HCT116 (cell line): ENCODE measurements around the gene CASP7. TPM values are rescaled to one million over a fixed set of nuclear protein-coding genes. Genes with fewer than 3 reads are reported as not detected.

Experiments used
- ATAC-seq: fragments of 200-7000 bp; cut with Tn5 transposase; 2 replicates; pipeline ENCODE4 v1.9.1; 2020; ENCODE audit warnings: mild to moderate bottlenecking, moderate library complexity
- BruUV-seq: library from RNA; stranded (reverse); fragments of 400-500 nt; replicated peaks from 2 replicates; lab custom pipeline; 2021; lab: Mats Ljungman, UMichigan
- CTCF ChIA-PET: fragments of 300-600 bp; sonication (Branson Sonifier 250); formaldehyde crosslinking; loops from one replicate; lab custom pipeline; 2021; ENCODE audit warnings: antibody characterized with exemption; lab: Charles Lee
- POLR2A ChIA-PET: fragments of 300-600, 350-600 bp; sonication (Branson Sonifier 250); formaldehyde crosslinking; loops from one replicate; lab custom pipeline; 2021; ENCODE audit warnings: antibody characterized with exemption; lab: Charles Lee
- RAD21 ChIA-PET, 2 experiments: fragments of 300-600 bp; sonication (Branson Sonifier 250); formaldehyde crosslinking; loops; one replicate each; lab custom pipeline; 2023; ENCODE audit warnings: low total read pairs in 2 of 2; ENCODE audit not compliant: uncharacterized antibody in 2 of 2, unreplicated experiment in 2 of 2, low non-redundant PET in 1 of 2; lab: Charles Lee
- DNase-seq: peaks from one replicate; pipeline ENCODE4 v3.0.0-alpha.2; 2010; ENCODE audit warnings: low read depth, low spot score
- H2AFZ ChIP-seq: fragments of 200-600 bp; shearing (Covaris generic), sonication (generic); 2 replicates; pipeline ENCODE4 v1.6.1; 2017; ENCODE audit warnings: low read depth, mixed run types, mixed read lengths, antibody characterized with exemption, low read length; ENCODE audit not compliant: poor library complexity, severe bottlenecking
- H3K27ac ChIP-seq: 2 replicates; pipeline ENCODE4 v1.5.1; 2012; ENCODE audit warnings: low read depth, low read length
- H3K27me3 ChIP-seq: fragments of 200-600 bp; sonication (generic); 2 replicates; pipeline ENCODE4 v1.6.1; 2016; ENCODE audit warnings: mixed run types, low read length, mixed read lengths; ENCODE audit not compliant: insufficient read depth
- H3K36me3 ChIP-seq, 2 experiments: fragments of 200-500 bp in 1 of 2; fragments of 200-600 bp in 1 of 2; sonication (Bioruptor generic) in 1 of 2; sonication (generic) in 1 of 2; 2 replicates each; pipeline versions ENCODE4 v1.5.1 to v1.6.1; 2014 to 2016; ENCODE audit warnings: low read length in 2 of 2, inconsistent platforms in 1 of 2, mixed read lengths in 1 of 2, mixed run types in 1 of 2; ENCODE audit not compliant: insufficient read depth in 2 of 2, control insufficient read depth in 1 of 2
- H3K4me1 ChIP-seq, 2 experiments: fragments of 200-600 bp in 1 of 2; sonication (generic) in 1 of 2; 2 replicates each; pipeline versions ENCODE4 v1.5.1 to v1.6.1; 2012 to 2017; ENCODE audit warnings: low read length in 2 of 2, inconsistent platforms in 1 of 2, mild to moderate bottlenecking in 1 of 2, mixed read lengths in 1 of 2, mixed run types in 1 of 2, moderate library complexity in 1 of 2; ENCODE audit not compliant: insufficient read depth in 2 of 2, control insufficient read depth in 1 of 2
- H3K4me2 ChIP-seq: fragments of 200-600 bp; sonication (generic); 2 replicates; pipeline ENCODE4 v1.6.1; 2017; ENCODE audit warnings: mixed run types, low read length, mixed read lengths
- H3K4me3 ChIP-seq, 2 experiments: fragments of 200-600 bp in 1 of 2; sonication (generic) in 1 of 2; replicated peaks in 1 of 2; 2 replicates each; pipeline ENCODE4 v1.5.1; 2011 to 2016; ENCODE audit warnings: low read length in 2 of 2, control low read depth in 1 of 2, low read depth in 1 of 2, mild to moderate bottlenecking in 1 of 2, mixed read lengths in 1 of 2, mixed run types in 1 of 2
- H3K79me2 ChIP-seq: fragments of 200-600 bp; sonication (generic); 2 replicates; pipeline ENCODE4 v1.6.1; 2017; ENCODE audit warnings: mild to moderate bottlenecking, mixed run types, low read length, moderate library complexity, mixed read lengths; ENCODE audit not compliant: insufficient read depth
- H3K9ac ChIP-seq: fragments of 200-600 bp; sonication (generic); 2 replicates; pipeline ENCODE4 v1.6.1; 2016; ENCODE audit warnings: low read length, mixed read lengths
- H3K9me2 ChIP-seq: fragments of 200-600 bp; sonication (generic), shearing (Covaris generic); 2 replicates; pipeline ENCODE4 v1.6.1; 2017; ENCODE audit warnings: mixed run types, mild to moderate bottlenecking, moderate library complexity; ENCODE audit not compliant: insufficient read depth
- H3K9me3 ChIP-seq, 2 experiments: fragments of 200-500 bp in 1 of 2; fragments of 200-600 bp in 1 of 2; sonication (Bioruptor generic) in 1 of 2; sonication (generic) in 1 of 2; 2 replicates each; pipeline ENCODE4 v1.6.1; 2014 to 2017; ENCODE audit warnings: low read length in 2 of 2, mixed read lengths in 2 of 2, inconsistent platforms in 1 of 2, low read depth in 1 of 2, mild to moderate bottlenecking in 1 of 2, mixed run types in 1 of 2, moderate library complexity in 1 of 2; ENCODE audit not compliant: control insufficient read depth in 1 of 2, insufficient read depth in 1 of 2
- H4K20me1 ChIP-seq: fragments of 200-600 bp; sonication (generic), shearing (Covaris generic); 2 replicates; pipeline ENCODE4 v1.6.1; 2017; ENCODE audit warnings: mixed run types, mild to moderate bottlenecking, moderate library complexity; ENCODE audit not compliant: insufficient read depth
- ATF3 ChIP-seq: IDR thresholded peaks from 2 replicates; pipeline ENCODE4 v1.6.1; 2012
- CBX3 ChIP-seq: IDR thresholded peaks from 2 replicates; pipeline ENCODE4 v1.6.1; 2012; ENCODE audit warnings: low read depth
- CEBPB ChIP-seq: IDR thresholded peaks from 2 replicates; pipeline ENCODE4 v1.6.1; 2012; ENCODE audit warnings: low read depth
- EZH2 ChIP-seq: fragments of 200-600 bp; sonication (generic); IDR thresholded peaks from 2 replicates; pipeline ENCODE4 v1.6.1; 2017; ENCODE audit warnings: antibody characterized with exemption, mixed run types
- EZH2phosphoT487 ChIP-seq: fragments of 200-600 bp; IDR thresholded peaks from 2 replicates; pipeline ENCODE4 v1.6.1; 2018; ENCODE audit warnings: antibody characterized with exemption, borderline replicate concordance
- JUND ChIP-seq: IDR thresholded peaks from 2 replicates; pipeline ENCODE4 v1.6.1; 2012
- POLR2A ChIP-seq: IDR thresholded peaks from 2 replicates; pipeline ENCODE4 v1.7.0; 2011; ENCODE audit warnings: borderline replicate concordance; ENCODE audit not compliant: insufficient read depth, insufficient read length; ENCODE audit errors: extremely low read depth
- POLR2AphosphoS5 ChIP-seq: IDR thresholded peaks from 2 replicates; pipeline ENCODE4 v1.6.1; 2011; ENCODE audit warnings: mild to moderate bottlenecking, low read depth, low read length, moderate library complexity
- SIN3A ChIP-seq: IDR thresholded peaks from 2 replicates; pipeline ENCODE4 v1.6.1; 2012; ENCODE audit warnings: low read depth
- SP1 ChIP-seq: IDR thresholded peaks from 2 replicates; pipeline ENCODE4 v1.6.1; 2012; ENCODE audit warnings: low read depth
- YY1 ChIP-seq: IDR thresholded peaks from 2 replicates; pipeline ENCODE4 v1.6.1; 2011; ENCODE audit warnings: low read length, low read depth, moderate library complexity, mild to moderate bottlenecking; ENCODE audit not compliant: insufficient replicate concordance; ENCODE audit errors: extremely low read depth
- ZBTB33 ChIP-seq: IDR thresholded peaks from 2 replicates; pipeline ENCODE4 v1.6.1; 2011; ENCODE audit warnings: mild to moderate bottlenecking, low read length, moderate library complexity; ENCODE audit not compliant: insufficient replicate concordance; ENCODE audit errors: extremely low read depth
- ZFX ChIP-seq: fragments of 450-650 bp; IDR thresholded peaks from 2 replicates; pipeline ENCODE4 v1.6.1; 2017
- ZNF274 ChIP-seq: fragments of 200-500 bp; sonication (Bioruptor generic); IDR thresholded peaks from 2 replicates; pipeline ENCODE4 v1.6.1; 2014; ENCODE audit warnings: mild to moderate bottlenecking, low read depth, low read length, inconsistent platforms
- intact Hi-C: fragments of 100-400 bp; cut with micrococcal nuclease; formaldehyde crosslinking; loops from 2 replicates; pipeline ENCODE4 v1.10.0; 2022
- total RNA-seq: library from RNA; stranded (reverse); gene quantifications from one replicate; pipeline ENCODE4 v1.2.1, GENCODE V29; 2021; ENCODE audit not compliant: unreplicated experiment

The CASP7 gene
- total RNA-seq, 1 experiment from 2014 or later = 30.5 TPM

GRCh38 chr10:113687037-113687436, 7.3 kb downstream of the CASP7 start:
- no peak for TF ChIP-seq ZFX
- TF ChIP-seq, all 23 proteins: peak for 0
- Histone ChIP-seq H3K9ac (no peak overlapping the region), H4K20me1 (no peaks in the 10 kb centered on the region), H3K4me1 (no peaks in the 10 kb centered on the region), H3K4me2 (no peak overlapping the region), H3K27ac (no peak overlapping the region), H3K9me2 (no peaks in the 10 kb centered on the region), H3K36me3 (peaks cover 0 to 11% of the 10 kb centered on the region in 2 experiments; a peak in 2 of 4 replicates), H3K4me3 (no peak overlapping the region), H3K9me3 (peaks cover 0 to 18% of the 10 kb centered on the region in 2 experiments; a peak in 1 of 4 replicates), H3K27me3 (no peaks in the 10 kb centered on the region), H2AFZ (no peak overlapping the region), H3K79me2 (peaks cover 91% of the 10 kb centered on the region)
- RAD21 ChIA-PET = no interaction called here
- BruUV-seq = no TSS peak
- DNase-seq (no peak), ATAC-seq (no peak)
- POLR2A ChIA-PET = no interaction called here
- CTCF ChIA-PET = interaction anchor here (0.9 kb wide), 1 partner anchor 16 kb away, joined by 3 read pairs; no protein-coding TSS in a partner anchor
- intact Hi-C loops = no loop called here

- H3K9ac ChIP-seq = no peak overlapping the region
- H3K4me3 ChIP-seq = no peak overlapping the region
- intact Hi-C loops = no loop called here
- DNase-seq (no peak), ATAC-seq (no peak)
- no peaks in the 10 kb centered on the region for H3K27me3 ChIP-seq
- ChIA-PET RAD21 (no interaction called here), POLR2A (no interaction called here), CTCF (no interaction called here)
- H3K4me2 ChIP-seq = no peak overlapping the region
- TF ChIP-seq CBX3 (no peak), EZH2 (no peak), POLR2A (no peak), JUND (no peak), ATF3 (no peak), SIN3A (no peak), ZNF274 (no peak), EZH2phosphoT487 (no peak), ZFX (no peak), ZBTB33 (no peak), YY1 (no peak), POLR2AphosphoS5 (no peak), CEBPB (no peak), SP1 (no peak)
- H3K9me2 ChIP-seq = no peaks in the 10 kb centered on the region
- H3K4me1 ChIP-seq = no peaks in the 10 kb centered on the region
- H2AFZ ChIP-seq = no peak overlapping the region
- no peak overlapping the region for H3K27ac ChIP-seq
- BruUV-seq = no TSS peak
- H4K20me1 ChIP-seq = no peaks in the 10 kb centered on the region
- H3K36me3 ChIP-seq = peaks cover 0 to 10% of the 10 kb centered on the region in 2 experiments; a peak in 2 of 4 replicates
- H3K9me3 ChIP-seq = peaks cover 7 to 23% of the 10 kb centered on the region in 2 experiments; a peak in 3 of 4 replicates
- H3K79me2 ChIP-seq = peaks cover 91% of the 10 kb centered on the region
These were observed 9.3 kb downstream of the CASP7 start for GRCh38 chr10:113689057-113689456.
